22Rv1 (cell line): ENCODE measurements around the gene SCGB2A2.

Experiments used
- H3K27ac ChIP-seq: fragments of 450-650 bp; 2 replicates; pipeline ENCODE4 v1.5.1; 2017
- CTCF ChIP-seq: fragments of 450-650 bp; IDR thresholded peaks from 2 replicates; pipeline ENCODE4 v1.5.1; 2017; ENCODE audit warnings: mild to moderate bottlenecking
- ZFX ChIP-seq: fragments of 450-650 bp; IDR thresholded peaks from 2 replicates; pipeline ENCODE4 v1.6.1; 2017; ENCODE audit warnings: antibody characterized with exemption, borderline replicate concordance

Gene SCGB2A2

GRCh38 chr11:62264004-62264403, 6.0 kb upstream of the SCGB2A2 start:
- no peak for TF ChIP-seq ZFX
- no peak for TF ChIP-seq CTCF
- H3K27ac ChIP-seq = no peak overlapping the region

GRCh38 chr11:62266558-62266957, 3.4 kb upstream of the SCGB2A2 start:
- no peak overlapping the region for H3K27ac ChIP-seq
- TF ChIP-seq CTCF (no peak), ZFX (no peak)

- TF ChIP-seq CTCF = no peak
- TF ChIP-seq ZFX = no peak
- H3K27ac ChIP-seq = no peak overlapping the region
Measured at GRCh38 chr11:62267050-62267449, 2.9 kb upstream of the SCGB2A2 start.

GRCh38 chr11:62267576-62267975, 2.4 kb upstream of the SCGB2A2 start:
- no peak for TF ChIP-seq CTCF
- TF ChIP-seq ZFX = no peak
- H3K27ac ChIP-seq = no peak overlapping the region

GRCh38 chr11:62273284-62273683, 3.3 kb downstream of the SCGB2A2 start:
- TF ChIP-seq ZFX = no peak
- TF ChIP-seq CTCF = no peak
- H3K27ac ChIP-seq = no peak overlapping the region

- H3K27ac ChIP-seq = no peak overlapping the region
- no peak for TF ChIP-seq CTCF
- no peak for TF ChIP-seq ZFX
Measured at GRCh38 chr11:62273789-62274275, 3.9 kb downstream of the SCGB2A2 start.

GRCh38 chr11:62280452-62280851, 10.5 kb downstream of the SCGB2A2 start:
- no peak for TF ChIP-seq ZFX
- no peak for TF ChIP-seq CTCF
- H3K27ac ChIP-seq = no peak overlapping the region
